Fibroblast of lung (primary cell): Measurements from ENCODE around the gene WIPF3. TPM values are rescaled to one million over a fixed set of nuclear protein-coding genes. Genes with fewer than 3 reads are reported as not detected.

ENCODE experiments used
- DNase-seq, 2 donors: peaks; one replicate each; pipeline versions ENCODE4 v3.0.0 to v3.0.0-alpha.2; 2010; ENCODE audit warnings: low read depth in 2 of 2
- H2AFZ ChIP-seq: 2 replicates; pipeline ENCODE4 v1.5.1; 2012; ENCODE audit warnings: low read length, control low read depth, inconsistent platforms
- H3K27ac ChIP-seq: 2 replicates; pipeline ENCODE4 v1.5.1; 2011; ENCODE audit warnings: low read length, control low read depth; ENCODE audit not compliant: insufficient read depth
- H3K27me3 ChIP-seq: 2 replicates; pipeline ENCODE4 v1.5.1; 2011; ENCODE audit warnings: mild to moderate bottlenecking, low read length; ENCODE audit not compliant: control insufficient read depth, insufficient read depth
- H3K36me3 ChIP-seq: 2 replicates; pipeline ENCODE4 v1.5.1; 2011; ENCODE audit warnings: low read length; ENCODE audit not compliant: control insufficient read depth, insufficient read depth
- H3K4me1 ChIP-seq: 2 replicates; pipeline ENCODE4 v1.5.1; 2011; ENCODE audit warnings: low read length; ENCODE audit not compliant: control insufficient read depth, insufficient read depth; ENCODE audit errors: extremely low read depth
- H3K4me2 ChIP-seq: 2 replicates; pipeline ENCODE4 v1.5.1; 2011; ENCODE audit warnings: low read length, control low read depth; ENCODE audit not compliant: insufficient read depth; ENCODE audit errors: extremely low read depth
- H3K4me3 ChIP-seq, 4 experiments: fragments of 200-600 bp in 1 of 4; sonication (generic) in 1 of 4; replicated peaks in 1 of 4; 2 replicates each; pipeline ENCODE4 v1.5.1; 2011 to 2016; ENCODE audit warnings: low read length in 4 of 4, low read depth in 3 of 4, mild to moderate bottlenecking in 3 of 4, control low read depth in 2 of 4, inconsistent platforms in 1 of 4, mixed read lengths in 1 of 4; ENCODE audit not compliant: insufficient read depth in 1 of 4; ENCODE audit errors: control extremely low read depth in 1 of 4
- H3K79me2 ChIP-seq: 2 replicates; pipeline ENCODE4 v1.5.1; 2012; ENCODE audit warnings: mild to moderate bottlenecking, low read length, inconsistent platforms; ENCODE audit not compliant: control insufficient read depth, insufficient read depth
- H3K9ac ChIP-seq: 2 replicates; pipeline ENCODE4 v1.5.1; 2011; ENCODE audit warnings: mild to moderate bottlenecking, low read length, control low read depth; ENCODE audit not compliant: insufficient read depth
- H3K9me3 ChIP-seq: 2 replicates; pipeline ENCODE4 v1.5.1; 2012; ENCODE audit warnings: low read depth, low read length; ENCODE audit not compliant: control insufficient read depth, insufficient read depth
- H4K20me1 ChIP-seq: 2 replicates; pipeline ENCODE4 v1.5.1; 2011; ENCODE audit warnings: low read length; ENCODE audit not compliant: control insufficient read depth, insufficient read depth; ENCODE audit errors: extremely low read depth
- EZH2 ChIP-seq: IDR thresholded peaks from 2 replicates; pipeline ENCODE4 v1.5.1; 2012; ENCODE audit warnings: low read length, control low read depth, mild to moderate bottlenecking; ENCODE audit errors: missing control alignments
- polyA plus RNA-seq, 2 donors: library from polyadenylated mRNA; depleted of rRNA in 1 of 2; stranded (reverse) in 1 of 2; unstranded in 1 of 2; fragments of >200 nt; gene quantifications; 2 replicates each; pipeline ENCODE4 v1.2.1, GENCODE V29; 2011 to 2012; ENCODE audit warnings: missing spikeins in 1 of 2
- total RNA-seq: library from RNA; depleted of rRNA; stranded (reverse); fragments of >200 nt; gene quantifications from 2 replicates; pipeline ENCODE4 v1.2.1, GENCODE V29; 2014
- TF ChIP-seq, protein P1 (sequence below), 2 donors: IDR thresholded peaks in 1 of 2; conservative IDR thresholded peaks in 1 of 2; 1 replicate in 1 of 2; 2 replicates in 1 of 2; pipeline ENCODE4 v1.5.1; 2011 to 2012; ENCODE audit warnings: low read length in 2 of 2, control low read depth in 1 of 2, inconsistent platforms in 1 of 2, low read depth in 1 of 2, mild to moderate bottlenecking in 1 of 2

The WIPF3 gene
- total and polyA plus RNA-seq, 2 donors (not counting 1 experiment from before 2014, with no cell fraction given) = 0.33 TPM; not detected in 1

DNA sequence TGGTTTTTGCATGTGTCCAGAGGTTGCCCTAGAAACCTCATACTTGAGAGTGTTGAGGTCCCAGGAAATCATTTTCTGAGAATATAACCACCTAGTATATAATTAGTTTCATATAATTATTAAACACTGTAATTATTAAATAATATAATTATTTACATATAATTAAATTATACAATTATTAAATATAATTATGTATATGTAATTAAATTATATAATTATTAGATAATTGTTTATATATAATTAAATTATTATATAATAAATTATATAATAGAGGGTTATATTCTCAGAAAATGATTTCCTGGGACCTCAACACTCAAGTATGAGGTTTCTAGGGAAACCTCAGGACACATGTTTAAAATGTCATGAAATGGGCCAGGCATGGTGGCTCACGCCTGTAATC, 155.7 kb downstream of the WIPF3 start:
- no peak overlapping the region for H2AFZ ChIP-seq
- no peak for DNase-seq
- H3K36me3 ChIP-seq = peaks cover 1% of the 10 kb centered on the region
- no peaks in the 10 kb centered on the region for H3K27me3 ChIP-seq
- no peaks in the 10 kb centered on the region for H4K20me1 ChIP-seq
- H3K4me2 ChIP-seq = no peak overlapping the region
- no peak overlapping the region for H3K27ac ChIP-seq
- H3K9me3 ChIP-seq = no peaks in the 10 kb centered on the region
- no peak overlapping the region for H3K4me3 ChIP-seq
- no peaks in the 10 kb centered on the region for H3K4me1 ChIP-seq
- H3K79me2 ChIP-seq = peaks cover 2% of the 10 kb centered on the region
- no peak overlapping the region for H3K9ac ChIP-seq
- TF ChIP-seq, protein P1, sequence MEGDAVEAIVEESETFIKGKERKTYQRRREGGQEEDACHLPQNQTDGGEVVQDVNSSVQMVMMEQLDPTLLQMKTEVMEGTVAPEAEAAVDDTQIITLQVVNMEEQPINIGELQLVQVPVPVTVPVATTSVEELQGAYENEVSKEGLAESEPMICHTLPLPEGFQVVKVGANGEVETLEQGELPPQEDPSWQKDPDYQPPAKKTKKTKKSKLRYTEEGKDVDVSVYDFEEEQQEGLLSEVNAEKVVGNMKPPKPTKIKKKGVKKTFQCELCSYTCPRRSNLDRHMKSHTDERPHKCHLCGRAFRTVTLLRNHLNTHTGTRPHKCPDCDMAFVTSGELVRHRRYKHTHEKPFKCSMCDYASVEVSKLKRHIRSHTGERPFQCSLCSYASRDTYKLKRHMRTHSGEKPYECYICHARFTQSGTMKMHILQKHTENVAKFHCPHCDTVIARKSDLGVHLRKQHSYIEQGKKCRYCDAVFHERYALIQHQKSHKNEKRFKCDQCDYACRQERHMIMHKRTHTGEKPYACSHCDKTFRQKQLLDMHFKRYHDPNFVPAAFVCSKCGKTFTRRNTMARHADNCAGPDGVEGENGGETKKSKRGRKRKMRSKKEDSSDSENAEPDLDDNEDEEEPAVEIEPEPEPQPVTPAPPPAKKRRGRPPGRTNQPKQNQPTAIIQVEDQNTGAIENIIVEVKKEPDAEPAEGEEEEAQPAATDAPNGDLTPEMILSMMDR (conservative IDR thresholded peaks at IDR 0.05 in 1 of 2, IDR thresholded peaks at IDR 0.05 in 1 of 2; ENCODE audit: low read depth in 1 of 2, low read length in 2 of 2) = no peak
- TF ChIP-seq EZH2 = no peak

DNA sequence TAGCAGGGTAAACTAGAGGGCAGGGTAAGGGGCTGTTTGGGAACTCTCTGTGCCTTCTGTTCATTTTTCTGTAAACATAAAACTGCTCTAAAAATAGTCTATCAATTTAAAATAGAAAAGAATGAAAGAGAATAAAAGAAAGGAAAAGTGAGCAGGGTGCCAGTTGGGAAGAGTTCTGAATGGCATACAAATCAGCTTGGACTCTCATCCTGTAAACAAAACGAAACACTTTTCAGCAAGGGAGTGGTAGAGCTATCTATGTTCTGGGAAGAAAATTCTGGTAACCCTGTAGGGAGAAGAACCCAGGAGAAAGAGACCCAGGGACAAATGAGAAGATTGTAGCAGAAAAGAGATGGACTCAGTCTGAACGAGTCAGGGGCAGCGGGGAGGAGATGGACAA, 158.7 kb downstream of the WIPF3 start:
- no peak for TF ChIP-seq EZH2
- TF ChIP-seq, protein P1 (conservative IDR thresholded peaks at IDR 0.05 in 1 of 2, IDR thresholded peaks at IDR 0.05 in 1 of 2; ENCODE audit: low read depth in 1 of 2, low read length in 2 of 2) = no peak
- Histone ChIP-seq H4K20me1 (no peaks in the 10 kb centered on the region), H3K27ac (no peak overlapping the region), H3K27me3 (no peaks in the 10 kb centered on the region), H3K9ac (no peak overlapping the region), H3K36me3 (peaks cover 1% of the 10 kb centered on the region), H3K79me2 (peaks cover 11% of the 10 kb centered on the region), H3K4me1 (no peaks in the 10 kb centered on the region), H3K4me2 (no peak overlapping the region), H2AFZ (no peak overlapping the region), H3K4me3 (no peak overlapping the region), H3K9me3 (no peaks in the 10 kb centered on the region)
- DNase-seq = no peak

Other genes with a start within 250 kb of the WIPF3 start
- gene PRR15, start 242.7 kb upstream of the WIPF3 start, total RNA-seq = 0.51 TPM in 1 of 2 replicates, not detected in the other
- 0.43 TPM in 1 of 2 replicates, not detected in the other for gene PRR15, start 242.7 kb upstream of the WIPF3 start, polyA plus RNA-seq
- 86.5 and 142 TPM in 2 replicates for gene SCRN1, start 183.3 kb downstream of the WIPF3 start, total RNA-seq
- gene SCRN1, start 183.3 kb downstream of the WIPF3 start, polyA plus RNA-seq = 107 and 124 TPM in 2 replicates
- gene FKBP14, start 220.2 kb downstream of the WIPF3 start, total RNA-seq = 20.3 and 21.8 TPM in 2 replicates
- 30.5 and 52.0 TPM in 2 replicates for gene FKBP14, start 220.2 kb downstream of the WIPF3 start, polyA plus RNA-seq
- 13.4 and 15.5 TPM in 2 replicates for gene PLEKHA8, start 221.9 kb downstream of the WIPF3 start, total RNA-seq
- gene PLEKHA8, start 221.9 kb downstream of the WIPF3 start, polyA plus RNA-seq = 6.9 and 9.5 TPM in 2 replicates